IPS-18c (cell line): ENCODE measurements around the gene OR9K2.
"Not testable (repeated sequence)": the region's sequence is repeated elsewhere in the genome, so short reads cannot be mapped to it uniquely, and the experiment has no call there.

Source experiments
- H3K4me3 ChIP-seq: 2 replicates; pipeline ENCODE4 v1.7.0; 2013; ENCODE audit warnings: low read depth, mild to moderate bottlenecking, low read length, moderate library complexity; ENCODE audit not compliant: insufficient read depth
- H3K9me3 ChIP-seq: one replicate; pipeline ENCODE4 v1.6.1; 2013; ENCODE audit warnings: mild to moderate bottlenecking, low read length, moderate library complexity; ENCODE audit not compliant: control insufficient read depth, insufficient read depth

Gene OR9K2

GRCh38 chr12:55126106-55126505 is at the start of gene OR9K2:
Gene OR9K2, plus strand, starts transcription at chr12:55126406. Its CDS starts 3,429 bp downstream, at chr12:55129835.
- H3K4me3 ChIP-seq, result no peak within 1 kb of the TSS
- no peaks in the 10 kb centered on the region for H3K9me3 ChIP-seq

GRCh38 chr12:55092579-55092978 is 33.6 kb upstream of the OR9K2 start:
- Histone ChIP-seq H3K4me3 (no peak overlapping the region), H3K9me3 (no peaks in the 10 kb centered on the region)

- no peaks in the 10 kb centered on the region for H3K9me3 ChIP-seq
- no peak overlapping the region for H3K4me3 ChIP-seq
Observed at GRCh38 chr12:55112378-55112875, 13.8 kb upstream of the OR9K2 start.

GRCh38 chr12:55116152-55116551 is 10.1 kb upstream of the OR9K2 start:
- Histone ChIP-seq H3K9me3 (no peaks in the 10 kb centered on the region), H3K4me3 (no peak overlapping the region)

GRCh38 chr12:55132816-55133215 is 6.6 kb downstream of the OR9K2 start:
- Histone ChIP-seq H3K9me3 (no peaks in the 10 kb centered on the region), H3K4me3 (no peak overlapping the region)

GRCh38 chr12:55142669-55143565 is 16.7 kb downstream of the OR9K2 start:
- Histone ChIP-seq H3K9me3 (no peaks in the 10 kb centered on the region), H3K4me3 (no peak overlapping the region)

- Histone ChIP-seq H3K4me3 (no peak overlapping the region), H3K9me3 (no peaks in the 10 kb centered on the region)
Observed at GRCh38 chr12:55143566-55143870, 17.3 kb downstream of the OR9K2 start.

- H3K9me3 ChIP-seq, H3K4me3 ChIP-seq: not testable (repeated sequence)
Observed at GRCh38 chr12:55167010-55167640, 40.9 kb downstream of the OR9K2 start.

- Histone ChIP-seq H3K4me3 (no peak overlapping the region), H3K9me3 (peaks cover 3% of the 10 kb centered on the region)
Observed at GRCh38 chr12:55171445-55171844, 45.2 kb downstream of the OR9K2 start.

GRCh38 chr12:55171846-55172245 is 45.6 kb downstream of the OR9K2 start:
- not testable (repeated sequence) for H3K9me3 ChIP-seq, H3K4me3 ChIP-seq

- peaks cover 3% of the 10 kb centered on the region for H3K9me3 ChIP-seq
- H3K4me3 ChIP-seq, result no peak overlapping the region
Observed at GRCh38 chr12:55172686-55173085, 46.5 kb downstream of the OR9K2 start.

- H3K9me3 ChIP-seq, result peaks cover 3% of the 10 kb centered on the region
Observed at GRCh38 chr12:55173456-55173855, 47.2 kb downstream of the OR9K2 start.

More at GRCh38 chr12:55173456-55173855, 47.2 kb downstream of the OR9K2 start:
- H3K4me3 ChIP-seq, result no peak overlapping the region
